Osteoblast (primary cell): ENCODE measurements around the gene PTPRK. TPM values are rescaled to one million over a fixed set of nuclear protein-coding genes. Genes with fewer than 3 reads are reported as not detected.

Experiments used
- DNase-seq: peaks from one replicate; pipeline ENCODE4 v3.0.0; 2011; ENCODE audit warnings: low spot score, mixed read lengths; ENCODE audit not compliant: insufficient read length; ENCODE audit errors: missing footprints
- H2AFZ ChIP-seq: 2 replicates; pipeline ENCODE4 v1.6.0; 2011; ENCODE audit warnings: mild to moderate bottlenecking, low read length
- H3K27ac ChIP-seq: 2 replicates; pipeline ENCODE4 v1.5.1; 2011; ENCODE audit warnings: mild to moderate bottlenecking, low read depth, low read length, moderate library complexity
- H3K27me3 ChIP-seq: 2 replicates; pipeline ENCODE4 v1.6.0; 2012; ENCODE audit warnings: mild to moderate bottlenecking, control low read depth, inconsistent platforms, low read length, moderate library complexity; ENCODE audit not compliant: insufficient read depth
- H3K36me3 ChIP-seq: 2 replicates; pipeline ENCODE4 v1.5.1; 2011; ENCODE audit warnings: mild to moderate bottlenecking, low read length, control low read depth, moderate library complexity; ENCODE audit not compliant: insufficient read depth
- H3K4me1 ChIP-seq: 2 replicates; pipeline ENCODE4 v1.5.1; 2011; ENCODE audit warnings: mild to moderate bottlenecking, low read length, control low read depth, moderate library complexity; ENCODE audit not compliant: insufficient read depth
- H3K4me2 ChIP-seq: 2 replicates; pipeline ENCODE4 v1.6.0; 2011; ENCODE audit warnings: mild to moderate bottlenecking, low read length; ENCODE audit not compliant: insufficient read depth
- H3K4me3 ChIP-seq: fragments of 200-600 bp; sonication (generic); 3 replicates; pipeline ENCODE4 v1.5.1; 2012; ENCODE audit warnings: mild to moderate bottlenecking, low read length, inconsistent platforms; ENCODE audit not compliant: insufficient read depth
- H3K79me2 ChIP-seq: 2 replicates; pipeline ENCODE4 v1.6.0; 2012; ENCODE audit warnings: mild to moderate bottlenecking, low read length, control low read depth, inconsistent platforms; ENCODE audit not compliant: insufficient read depth
- H3K9me3 ChIP-seq: 2 replicates; pipeline ENCODE4 v1.5.1; 2011; ENCODE audit warnings: low read depth, low read length, control low read depth
- H4K20me1 ChIP-seq: 2 replicates; pipeline ENCODE4 v1.6.0; 2012; ENCODE audit warnings: mild to moderate bottlenecking, low read length, control low read depth; ENCODE audit not compliant: insufficient read depth
- CTCF ChIP-seq: IDR thresholded peaks from 2 replicates; pipeline ENCODE4 v1.5.1; 2011; ENCODE audit warnings: mild to moderate bottlenecking, low read depth, low read length, moderate library complexity; ENCODE audit errors: extremely low read depth
- total RNA-seq: library from RNA; depleted of rRNA; stranded (reverse); fragments of >200 nt; gene quantifications from 2 replicates; pipeline ENCODE4 v1.2.3, GENCODE V29; 2012

The PTPRK gene
- 153 and 165 TPM in 2 replicates for total RNA-seq

- Histone ChIP-seq H3K27me3 (no peaks in the 10 kb centered on the region), H3K79me2 (peaks cover 46% of the 10 kb centered on the region), H4K20me1 (peaks cover 33% of the 10 kb centered on the region), H3K36me3 (no peaks in the 10 kb centered on the region), H2AFZ (peak within 1 kb of the TSS; percentile 81), H3K27ac (peak within 1 kb of the TSS; percentile 93), H3K9me3 (no peaks in the 10 kb centered on the region), H3K4me3 (peak within 1 kb of the TSS; percentile 92), H3K4me1 (peaks cover 31% of the 10 kb centered on the region), H3K4me2 (peak within 1 kb of the TSS; percentile 91)
- TF ChIP-seq CTCF = peak; percentile 24
- DNase-seq = peak; percentile 96
Measured at GRCh38 chr6:128520436-128521281, at the start of gene PTPRK. Gene PTPRK (minus strand): TSS chr6:128520599. CDS start chr6:128520358, 241 bp downstream.

- Histone ChIP-seq H3K36me3 (no peaks in the 10 kb centered on the region), H4K20me1 (no peaks in the 10 kb centered on the region), H3K27me3 (no peaks in the 10 kb centered on the region), H3K9me3 (no peaks in the 10 kb centered on the region), H3K79me2 (no peaks in the 10 kb centered on the region), H3K4me2 (peak overlapping the region; percentile 38), H3K4me1 (peaks cover 32% of the 10 kb centered on the region), H3K27ac (peak overlapping the region; percentile 35), H3K4me3 (no peak overlapping the region), H2AFZ (no peak overlapping the region)
- no peak for TF ChIP-seq CTCF
- peak; percentile 35 for DNase-seq
Measured at GRCh38 chr6:128567029-128567428, 46.6 kb upstream of the PTPRK start.

- no peaks in the 10 kb centered on the region for H3K27me3 ChIP-seq
- H3K9me3 ChIP-seq = no peaks in the 10 kb centered on the region
- peaks cover 3% of the 10 kb centered on the region for H3K4me1 ChIP-seq
- no peak overlapping the region for H3K27ac ChIP-seq
- no peak overlapping the region for H2AFZ ChIP-seq
- no peak for TF ChIP-seq CTCF
- no peak overlapping the region for H3K4me2 ChIP-seq
- H3K4me3 ChIP-seq = no peak overlapping the region
- H3K36me3 ChIP-seq = no peaks in the 10 kb centered on the region
- H3K79me2 ChIP-seq = no peaks in the 10 kb centered on the region
- H4K20me1 ChIP-seq = no peaks in the 10 kb centered on the region
- DNase-seq = no peak
Measured at GRCh38 chr6:128560966-128561365, 40.6 kb upstream of the PTPRK start.

GRCh38 chr6:128558924-128559323 lies 38.5 kb upstream of the PTPRK start:
- Histone ChIP-seq H3K9me3 (no peaks in the 10 kb centered on the region), H3K36me3 (no peaks in the 10 kb centered on the region), H3K4me3 (no peak overlapping the region), H2AFZ (no peak overlapping the region), H3K4me1 (peaks cover 3% of the 10 kb centered on the region), H4K20me1 (no peaks in the 10 kb centered on the region), H3K27me3 (no peaks in the 10 kb centered on the region), H3K4me2 (no peak overlapping the region), H3K79me2 (no peaks in the 10 kb centered on the region), H3K27ac (no peak overlapping the region)
- no peak for DNase-seq
- no peak for TF ChIP-seq CTCF
